K562 (cell line): Measurements from ENCODE around the gene STK33. TPM values are rescaled to one million over a fixed set of nuclear protein-coding genes. Genes with fewer than 3 reads are reported as not detected.

ENCODE experiments used
- ATAC-seq: fragments of 200-7000 bp; cut with Tn5 transposase; 3 replicates; pipeline ENCODE4 v1.9.1; 2020; ENCODE audit warnings: moderate library complexity
- BruUV-seq: library from RNA; stranded (reverse); fragments of 400-500 nt; replicated peaks from 2 replicates; lab custom pipeline; 2021; lab: Mats Ljungman, UMichigan
- CTCF ChIA-PET: fragments of 300-600 bp; formaldehyde crosslinking; extraction: SDS; loops from one replicate; lab custom pipeline; 2021; ENCODE audit warnings: low intra/inter-chr PET ratio; lab: Yijun Ruan, JAX
- POLR2A ChIA-PET: fragments of 300-600, 350-650 bp; sonication (Branson Sonifier 250); formaldehyde crosslinking; extraction: SDS; loops from one replicate; lab custom pipeline; 2021; ENCODE audit warnings: antibody characterized with exemption, inconsistent platforms; lab: Yijun Ruan, JAX
- DNase-seq, 4 experiments: peaks; one replicate each; pipeline versions ENCODE4 v3.0.0 to v3.0.0-alpha.2; 2011 to 2018; ENCODE audit warnings: low spot score in 3 of 4, mixed read lengths in 3 of 4; ENCODE audit errors: extremely low read depth in 1 of 4
- FAIRE-seq: peaks from 2 replicates; lab custom pipeline; 2011; peaks lifted over from hg19 to GRCh38; lab: Jason Lieb, UNC
- H2AFZ ChIP-seq: 2 replicates; pipeline ENCODE4 v1.6.0; 2011; ENCODE audit warnings: low read depth, low read length, control low read depth, inconsistent platforms
- H3K27ac ChIP-seq: fragments of 200-600 bp; 3 replicates; pipeline ENCODE4 v1.8.0; 2011; ENCODE audit warnings: low read depth, mild to moderate bottlenecking, control low read depth, inconsistent platforms, low read length, moderate library complexity, mixed read lengths; ENCODE audit errors: extremely low read depth
- H3K27me3 ChIP-seq, 2 experiments: fragments of 300-600 bp in 1 of 2; 2 replicates in 1 of 2; 3 replicates in 1 of 2; pipeline versions ENCODE4 v1.6.0 to v1.8.0; 2011; ENCODE audit warnings: inconsistent platforms in 2 of 2, low read length in 2 of 2, mild to moderate bottlenecking in 1 of 2, mixed read lengths in 1 of 2, moderate library complexity in 1 of 2; ENCODE audit not compliant: control insufficient read depth in 2 of 2, insufficient read depth in 2 of 2
- H3K36me3 ChIP-seq: fragments of 300-600 bp; 3 replicates; pipeline ENCODE4 v1.8.0; 2011; ENCODE audit warnings: mild to moderate bottlenecking, low read length, inconsistent platforms; ENCODE audit not compliant: control insufficient read depth, insufficient read depth
- H3K4me1 ChIP-seq, 2 experiments: fragments of 200-600 bp in 1 of 2; replicated peaks in 1 of 2; 2 replicates in 1 of 2; 3 replicates in 1 of 2; pipeline versions ENCODE4 v1.5.1 to v1.8.0; 2011; ENCODE audit warnings: inconsistent platforms in 2 of 2, low read length in 2 of 2, mild to moderate bottlenecking in 1 of 2, mixed read lengths in 1 of 2, moderate library complexity in 1 of 2; ENCODE audit not compliant: control insufficient read depth in 2 of 2, insufficient read depth in 2 of 2
- H3K4me2 ChIP-seq: 2 replicates; pipeline ENCODE4 v1.6.1; 2011; ENCODE audit warnings: low read length, control low read depth, inconsistent platforms, mixed read lengths; ENCODE audit not compliant: insufficient read depth
- H3K4me3 ChIP-seq: fragments of 200-600 bp; sonication (generic), shearing (Covaris generic); 2 replicates; pipeline ENCODE4 v1.5.1; 2016; ENCODE audit warnings: control low read depth, inconsistent platforms
- H3K79me2 ChIP-seq: fragments of 200-600 bp; 3 replicates; pipeline ENCODE4 v1.8.0; 2011; ENCODE audit warnings: low read length, inconsistent platforms; ENCODE audit not compliant: control insufficient read depth, insufficient read depth
- H3K9ac ChIP-seq, 2 experiments: 2 replicates each; pipeline versions ENCODE4 v1.6.0 to v1.6.1; 2011; ENCODE audit warnings: low read depth in 2 of 2, low read length in 2 of 2, control low read depth in 1 of 2, inconsistent platforms in 1 of 2, mild to moderate bottlenecking in 1 of 2, mixed read lengths in 1 of 2; ENCODE audit not compliant: insufficient read depth in 1 of 2
- H3K9me1 ChIP-seq: one replicate; pipeline ENCODE4 v1.6.0; 2011; ENCODE audit warnings: inconsistent platforms, mild to moderate bottlenecking, low read length, moderate library complexity; ENCODE audit not compliant: control insufficient read depth, insufficient read depth
- H3K9me3 ChIP-seq: replicated peaks from 2 replicates; pipeline ENCODE4 v1.5.1; 2011; ENCODE audit warnings: low read depth, low read length, inconsistent platforms; ENCODE audit not compliant: control insufficient read depth, insufficient read depth
- H4K20me1 ChIP-seq: replicated peaks from 2 replicates; pipeline ENCODE4 v1.6.1; 2011; ENCODE audit warnings: low read length, inconsistent platforms, mixed read lengths; ENCODE audit not compliant: control insufficient read depth, insufficient read depth
- ATF3 ChIP-seq, 2 experiments: fragments of 450-650 bp in 1 of 2; sonication (generic) in 1 of 2; formaldehyde crosslinking in 1 of 2; IDR thresholded peaks in 1 of 2; conservative IDR thresholded peaks in 1 of 2; 2 replicates each; pipeline versions ENCODE4 v1.6.1 to v1.8.1; 2016 to 2023; ENCODE audit warnings: mild to moderate bottlenecking in 2 of 2, moderate library complexity in 2 of 2, inconsistent platforms in 1 of 2, missing genetic modification reagents in 1 of 2
- E2F1 ChIP-seq: sonication (generic); formaldehyde crosslinking; IDR thresholded peaks from 2 replicates; pipeline ENCODE4 v1.8.1; 2023; ENCODE audit warnings: mild to moderate bottlenecking, missing genetic modification reagents, moderate library complexity
- E2F8 ChIP-seq: fragments of 450-650 bp; IDR thresholded peaks from 2 replicates; pipeline ENCODE4 v1.7.1; 2018; ENCODE audit warnings: mild to moderate bottlenecking, low read depth; ENCODE audit not compliant: partially characterized antibody
- HDAC3 ChIP-seq: fragments of 450-650 bp; IDR thresholded peaks from 2 replicates; pipeline ENCODE4 v1.6.1; 2018; ENCODE audit warnings: borderline replicate concordance, mild to moderate bottlenecking, moderate library complexity; ENCODE audit not compliant: partially characterized antibody
- MBD2 ChIP-seq: sonication (generic); IDR thresholded peaks from 2 replicates; pipeline ENCODE4 v1.6.1; 2016; ENCODE audit warnings: low read depth, borderline replicate concordance
- OTX1 ChIP-seq: fragments of 450-650 bp; formaldehyde crosslinking; IDR thresholded peaks from 2 replicates; pipeline ENCODE4 v1.4.0; 2022; ENCODE audit warnings: mild to moderate bottlenecking
- PCBP2 ChIP-seq: fragments of 200-400 bp; formaldehyde crosslinking; IDR thresholded peaks from 2 replicates; pipeline ENCODE4 v1.6.1; 2018; ENCODE audit warnings: low read length, low read depth, mild to moderate bottlenecking, moderate library complexity; ENCODE audit not compliant: poor library complexity, severe bottlenecking
- RBM39 ChIP-seq: fragments of 200-400 bp; formaldehyde crosslinking; optimal IDR thresholded peaks from 2 replicates; pipeline ENCODE3; 2018; ENCODE audit warnings: low read depth, low read length
- RFX1 ChIP-seq: fragments of 450-650 bp; IDR thresholded peaks from 2 replicates; pipeline ENCODE4 v1.6.1; 2016; ENCODE audit warnings: mild to moderate bottlenecking, moderate library complexity
- SIN3A ChIP-seq, 2 experiments: fragments of 150-350 bp in 1 of 2; IDR thresholded peaks; 2 replicates each; pipeline ENCODE4 v1.6.1; 2011 to 2016; ENCODE audit warnings: borderline replicate concordance in 2 of 2, low read depth in 2 of 2, low read length in 2 of 2, mild to moderate bottlenecking in 2 of 2, moderate library complexity in 2 of 2; ENCODE audit not compliant: control insufficient read depth in 1 of 2
- STAT5A ChIP-seq: IDR thresholded peaks from 2 replicates; pipeline ENCODE4 v1.6.1; 2012; ENCODE audit warnings: low read length, inconsistent platforms, borderline replicate concordance
- TAL1 ChIP-seq: fragments of 450-650 bp; IDR thresholded peaks from 2 replicates; pipeline ENCODE4 v1.6.1; 2016; ENCODE audit warnings: mild to moderate bottlenecking
- ZBTB1 ChIP-seq: sonication (generic); formaldehyde crosslinking; IDR thresholded peaks from 2 replicates; pipeline ENCODE4 v1.8.1; 2023; ENCODE audit warnings: missing genetic modification reagents, low read depth, mild to moderate bottlenecking, borderline replicate concordance
- WGBS: fragments of 100-300 bp; shearing (Covaris generic); methylation state at CpG from one replicate; pipeline ENCODE4 v1.1.6; 2016; ENCODE audit warnings: low coverage, mixed read lengths; ENCODE audit not compliant: insufficient coverage; ENCODE audit errors: missing lambda C conversion rate; 5-methylcytosine and 5-hydroxymethylcytosine counted together
- in situ Hi-C: fragments of 300-500 bp; cut with MboI; formaldehyde crosslinking; loops from 4 replicates; pipeline ENCODE4 v1.15.0; 2018; ENCODE audit warnings: inconsistent platforms, mixed read lengths
- intact Hi-C: fragments of 100-400 bp; cut with micrococcal nuclease; formaldehyde crosslinking; loops from 2 replicates; pipeline ENCODE4 v1.14.2; 2022
- polyA plus RNA-seq, 8 experiments: library from polyadenylated mRNA; depleted of rRNA in 4 of 8; stranded (reverse) in 5 of 8; unstranded in 3 of 8; fragments of >200 nt; fragmentation: Nextera tagmentation in 2 of 8; fragmentation: Illumina TruSeq in 1 of 8; extraction: Ambion mirVana in 2 of 8; extraction: Trizol in 1 of 8; gene quantifications; 2 replicates each; pipeline versions ENCODE4 v1.2.1 to v1.2.3, GENCODE V29; 2011 to 2014; ENCODE audit warnings: inconsistent platforms in 1 of 8, missing spikeins in 1 of 8
- total RNA-seq, 7 experiments: library from RNA; depleted of rRNA in 6 of 7; stranded (reverse); fragments of >200 nt in 6 of 7; fragmentation: Illumina TruSeq in 2 of 7; extraction: Trizol in 2 of 7; gene quantifications; 2 replicates each; pipeline versions ENCODE4 v1.2.1 to v1.2.3, GENCODE V29; 2011 to 2021; ENCODE audit warnings: low replicate concordance in 1 of 7

Gene STK33
- total and polyA plus RNA-seq, 9 of the 15 experiments (the other 6 are each of a cell fraction or from before 2014, with no cell fraction given), result not detected

- Histone ChIP-seq H3K4me2 (no peak overlapping the region), H3K4me3 (no peak overlapping the region), H3K9me1 (no peaks in the 10 kb centered on the region), H4K20me1 (no peaks in the 10 kb centered on the region), H3K9me3 (no peaks in the 10 kb centered on the region), H3K4me1 (no peaks in the 10 kb centered on the region), H3K27ac (no peak overlapping the region), H3K36me3 (no peaks in the 10 kb centered on the region), H3K27me3 (peaks cover 7 to 37% of the 10 kb centered on the region in 2 experiments; a peak in 4 of 5 replicates), H2AFZ (no peak overlapping the region), H3K9ac (no peak overlapping the region), H3K79me2 (no peaks in the 10 kb centered on the region)
- in situ Hi-C loops, result no loop called here
- BruUV-seq, result no TSS peak
- ChIA-PET CTCF (interaction anchor here (0.5 kb wide), 1 partner anchor 36 kb away, joined by 3 read pairs; no protein-coding TSS in a partner anchor), POLR2A (interaction anchor here (1.6 kb wide), 1 partner anchor 10 kb away, joined by 6 read pairs; no protein-coding TSS in a partner anchor)
- no peak for ATAC-seq
- intact Hi-C loops, result no loop called here
- DNase-seq, result no peak
- no peak for FAIRE-seq
- under 1% methylated on average over 9 of the region's 9 CpGs for WGBS
- TF ChIP-seq E2F8 (no peak), OTX1 (no peak), HDAC3 (no peak), SIN3A (IDR thresholded peaks at IDR 0.05; ENCODE audit: borderline replicate concordance in 2 of 2, control insufficient read depth in 1 of 2, low read depth in 2 of 2, low read length in 2 of 2) (no peak), E2F1 (no peak), TAL1 (no peak), PCBP2 (no peak), RBM39 (no peak), ZBTB1 (CRISPR knock-in tag) (no peak), STAT5A (no peak), RFX1 (no peak), MBD2 (no peak), ATF3 (IDR thresholded peaks at IDR 0.05) (no peak), ATF3 (CRISPR knock-in tag; conservative IDR thresholded peaks at IDR 0.05) (no peak)
Measured at GRCh38 chr11:8390851-8391612, 203.0 kb downstream of the STK33 start.
